ENCODE results near the gene MRAP.

MRAP gene

GRCh38 chr21:32337206-32337605 is 38.6 kb downstream of the MRAP start:
- Histone ChIP-seq H3K27ac (ENCODE audit: extremely low read depth, low read depth, low read length) (no peak overlapping the region), H3K9me3 (ENCODE audit: control insufficient read depth, insufficient read depth, low read depth, low read length) (no peaks in the 10 kb centered on the region), H3K4me1 (ENCODE audit: control insufficient read depth, insufficient read depth, low read length) (no peaks in the 10 kb centered on the region), H3K36me3 (ENCODE audit: control insufficient read depth in 2 of 2, insufficient read depth in 1 of 2, low read length in 2 of 2) (peaks cover 56 to 92% of the 10 kb centered on the region in 2 experiments), H3K4me3 (ENCODE audit: low read depth, low read length) (no peak overlapping the region)
- POLR2A ChIA-PET = no interaction called here
- CTCF ChIA-PET = interaction anchor here (0.7 kb wide), 1 partner anchor 251 kb away, joined by 3 read pairs; no protein-coding TSS in a partner anchor
- TF ChIP-seq MZF1 (tag by site-specific recombination; IDR thresholded peaks at IDR 0.05; ENCODE audit: borderline replicate concordance) = no peak
- no peak for TF ChIP-seq ZNF670 (tag by site-specific recombination; IDR thresholded peaks at IDR 0.05; ENCODE audit: low read depth)
- no peak for TF ChIP-seq ZNF629 (tag by site-specific recombination; IDR thresholded peaks at IDR 0.05)

GRCh38 chr21:32338209-32338921 is 39.7 kb downstream of the MRAP start:
- ChIA-PET CTCF (no interaction called here), POLR2A (no interaction called here)
- TF ChIP-seq ZNF394 (tag by site-specific recombination; IDR thresholded peaks at IDR 0.05; ENCODE audit: borderline replicate concordance) (no peak), ZBTB7A (tag by site-specific recombination; IDR thresholded peaks at IDR 0.05; ENCODE audit: low read depth) (no peak), CTCF (tag by site-specific recombination; IDR thresholded peaks at IDR 0.05) (no peak), ZNF202 (tag by site-specific recombination; IDR thresholded peaks at IDR 0.05; ENCODE audit: borderline replicate concordance) (no peak), ZNF645 (tag by site-specific recombination; IDR thresholded peaks at IDR 0.05) (no peak), ZNF664 (tag by site-specific recombination; IDR thresholded peaks at IDR 0.05) (no peak), ZNF266 (tag by site-specific recombination; IDR thresholded peaks at IDR 0.05; ENCODE audit: low read depth) (no peak), KLF10 (tag by site-specific recombination; IDR thresholded peaks at IDR 0.05) (no peak), ZNF449 (tag by site-specific recombination; IDR thresholded peaks at IDR 0.05) (no peak), ZNF830 (tag by site-specific recombination; IDR thresholded peaks at IDR 0.05; ENCODE audit: low read depth) (no peak), ZFP41 (tag by site-specific recombination; IDR thresholded peaks at IDR 0.05; ENCODE audit: borderline replicate concordance) (no peak), ZNF514 (tag by site-specific recombination; IDR thresholded peaks at IDR 0.05) (no peak), GLI4 (tag by site-specific recombination; IDR thresholded peaks at IDR 0.05) (no peak), BCL11A (tag by site-specific recombination; IDR thresholded peaks at IDR 0.05; ENCODE audit: low read depth) (no peak), SP3 (tag by site-specific recombination; IDR thresholded peaks at IDR 0.05) (no peak)
- no peak overlapping the region for H3K27ac ChIP-seq (ENCODE audit: extremely low read depth, low read depth, low read length)
- no peaks in the 10 kb centered on the region for H3K4me1 ChIP-seq (ENCODE audit: control insufficient read depth, insufficient read depth, low read length)
- no peaks in the 10 kb centered on the region for H3K9me3 ChIP-seq (ENCODE audit: control insufficient read depth, insufficient read depth, low read depth, low read length)
- H3K4me3 ChIP-seq (ENCODE audit: low read depth, low read length) = no peak overlapping the region
- peaks cover 47 to 93% of the 10 kb centered on the region in 2 experiments for H3K36me3 ChIP-seq (ENCODE audit: control insufficient read depth in 2 of 2, insufficient read depth in 1 of 2, low read length in 2 of 2)

Data from HEK293 (cell line).